Measurements from ENCODE around the gene DLG4. TPM values are rescaled to one million over a fixed set of nuclear protein-coding genes. Genes with fewer than 3 reads are reported as not detected.

The DLG4 gene
- total RNA-seq, 1 experiment from 2014 or later = 38.3 TPM

- H2AFZ ChIP-seq (ENCODE audit: low read length) = no peak overlapping the region
- peak overlapping the region; percentile 95 to 100 (median 99) for H3K27ac Mint-ChIP-seq
These were observed 43.5 kb upstream of the DLG4 start for GRCh38 chr17:7262935-7263800.

More at GRCh38 chr17:7262935-7263800, 43.5 kb upstream of the DLG4 start:
- H3K23me2 ChIP-seq (ENCODE audit: insufficient read length, low read depth, low read length, poor library complexity, severe bottlenecking) = peaks cover 25% of the 10 kb centered on the region
- peak overlapping the region; percentile 68 for H3K9ac ChIP-seq (ENCODE audit: extremely low read depth, insufficient read length, low read length)
- H2BK5ac ChIP-seq (ENCODE audit: insufficient read length, low read length) = no peak overlapping the region
- H4K20me1 ChIP-seq (ENCODE audit: control insufficient read depth, insufficient read depth, insufficient read length) = no peaks in the 10 kb centered on the region
- no peaks in the 10 kb centered on the region for H3K9me3 ChIP-seq (ENCODE audit: control insufficient read depth, low read depth, low read length)
- H3K14ac ChIP-seq (ENCODE audit: insufficient read depth, low read length) = peak overlapping the region; percentile 65
- H3K23ac ChIP-seq (ENCODE audit: insufficient read length, low read depth, low read length) = no peak overlapping the region
- peak overlapping the region; percentile 61 for H3K18ac ChIP-seq (ENCODE audit: insufficient read length, low read depth, low read length)
- H3K4me2 ChIP-seq (ENCODE audit: insufficient read depth, insufficient read length, low read length) = peak overlapping the region; percentile 76
- peaks cover 7% of the 10 kb centered on the region; the same call in 1 of the 2 replicates for H3K79me2 ChIP-seq (ENCODE audit: insufficient read depth, low read length)
- peaks cover 32 to 48% of the 10 kb centered on the region in 2 experiments for H3K4me1 Mint-ChIP-seq
- H3K56ac ChIP-seq (ENCODE audit: insufficient read length, low read depth, low read length) = no peak overlapping the region
- no peaks in the 10 kb centered on the region for H3K79me1 ChIP-seq (ENCODE audit: insufficient read depth, low read depth, low read length, poor library complexity, severe bottlenecking)
- peaks cover 0 to 4% of the 10 kb centered on the region in 2 experiments; a peak in 1 of 5 replicates for H3K9me3 Mint-ChIP-seq
- peaks cover 3 to 26% (median 25%) of the 10 kb centered on the region in 3 experiments for H3K36me3 Mint-ChIP-seq (ENCODE audit: insufficient read depth in 1 of 3, low read depth in 3 of 3)
- H4K5ac ChIP-seq (ENCODE audit: insufficient read length, low read depth, low read length) = no peak overlapping the region
- H2BK15ac ChIP-seq (ENCODE audit: low read depth, low read length) = no peak overlapping the region
- peak overlapping the region; percentile 86 to 93 for H3K4me3 Mint-ChIP-seq
- WGBS (ENCODE audit: extremely low coverage, insufficient read length, low lambda C conversion rate) = no CpG with 5 or more reads among the region's 26 CpGs
- H3K27me3 Mint-ChIP-seq (ENCODE audit: low read depth) = peaks cover 2% of the 10 kb centered on the region; the same call in 1 of the 2 replicates
- no peak overlapping the region for H2AK5ac ChIP-seq (ENCODE audit: insufficient read length, low read length)
- H3T11ph ChIP-seq (ENCODE audit: low read length) = no peak overlapping the region
- H3K27ac ChIP-seq (ENCODE audit: insufficient read length, low read depth, low read length) = peak overlapping the region; percentile 6
- TF ChIP-seq, protein P1, sequence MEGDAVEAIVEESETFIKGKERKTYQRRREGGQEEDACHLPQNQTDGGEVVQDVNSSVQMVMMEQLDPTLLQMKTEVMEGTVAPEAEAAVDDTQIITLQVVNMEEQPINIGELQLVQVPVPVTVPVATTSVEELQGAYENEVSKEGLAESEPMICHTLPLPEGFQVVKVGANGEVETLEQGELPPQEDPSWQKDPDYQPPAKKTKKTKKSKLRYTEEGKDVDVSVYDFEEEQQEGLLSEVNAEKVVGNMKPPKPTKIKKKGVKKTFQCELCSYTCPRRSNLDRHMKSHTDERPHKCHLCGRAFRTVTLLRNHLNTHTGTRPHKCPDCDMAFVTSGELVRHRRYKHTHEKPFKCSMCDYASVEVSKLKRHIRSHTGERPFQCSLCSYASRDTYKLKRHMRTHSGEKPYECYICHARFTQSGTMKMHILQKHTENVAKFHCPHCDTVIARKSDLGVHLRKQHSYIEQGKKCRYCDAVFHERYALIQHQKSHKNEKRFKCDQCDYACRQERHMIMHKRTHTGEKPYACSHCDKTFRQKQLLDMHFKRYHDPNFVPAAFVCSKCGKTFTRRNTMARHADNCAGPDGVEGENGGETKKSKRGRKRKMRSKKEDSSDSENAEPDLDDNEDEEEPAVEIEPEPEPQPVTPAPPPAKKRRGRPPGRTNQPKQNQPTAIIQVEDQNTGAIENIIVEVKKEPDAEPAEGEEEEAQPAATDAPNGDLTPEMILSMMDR (conservative IDR thresholded peaks at IDR 0.05) = no peak
- no peak overlapping the region for H2BK120ac ChIP-seq (ENCODE audit: low read depth, low read length, poor library complexity, severe bottlenecking)
- DNase-seq = peak; percentile 96
- no peak overlapping the region for H4K91ac ChIP-seq (ENCODE audit: insufficient read length, low read depth, low read length)
- H3K4me1 ChIP-seq (ENCODE audit: insufficient read depth, low read length) = peaks cover 4% of the 10 kb centered on the region; the same call in 1 of the 2 replicates
- no peak overlapping the region for H4K8ac ChIP-seq (replicated peaks; ENCODE audit: insufficient read length, low read depth, low read length)
- H3K4ac ChIP-seq (ENCODE audit: low read depth, low read length) = no peak overlapping the region
- no peak overlapping the region for H2BK12ac ChIP-seq (ENCODE audit: insufficient read length, low read depth, low read length)
- H2BK20ac ChIP-seq (ENCODE audit: low read depth, low read length, poor library complexity, severe bottlenecking) = no peak overlapping the region
- H3K27me3 ChIP-seq (ENCODE audit: insufficient read depth, low read length) = no peaks in the 10 kb centered on the region

Measured in H9 (cell line).